Fibroblast of skin of scalp (primary cell): Measurements from ENCODE around the gene RABGAP1L.
"Not testable (repeated sequence)": the region's sequence is repeated elsewhere in the genome, so short reads cannot be mapped to it uniquely, and the experiment has no call there.

ENCODE experiments used
- DNase-seq: peaks from one replicate; pipeline ENCODE4 v3.0.0-alpha.2; 2013

Gene RABGAP1L

DNA sequence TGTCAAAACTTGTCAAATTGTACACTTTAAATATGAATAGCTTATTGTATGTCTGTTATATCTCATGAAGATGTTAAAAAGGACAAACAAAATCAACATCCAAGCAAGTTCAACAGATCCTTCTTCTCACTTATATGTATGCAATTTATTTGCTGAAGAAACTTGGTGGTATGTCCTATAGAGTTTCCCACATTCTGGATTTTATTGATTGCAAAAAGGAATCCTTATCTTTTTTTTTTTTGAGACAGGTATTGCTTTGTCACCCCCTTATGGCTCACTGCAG is 5.6 kb upstream of the RABGAP1L start:
- no peak for DNase-seq

DNA sequence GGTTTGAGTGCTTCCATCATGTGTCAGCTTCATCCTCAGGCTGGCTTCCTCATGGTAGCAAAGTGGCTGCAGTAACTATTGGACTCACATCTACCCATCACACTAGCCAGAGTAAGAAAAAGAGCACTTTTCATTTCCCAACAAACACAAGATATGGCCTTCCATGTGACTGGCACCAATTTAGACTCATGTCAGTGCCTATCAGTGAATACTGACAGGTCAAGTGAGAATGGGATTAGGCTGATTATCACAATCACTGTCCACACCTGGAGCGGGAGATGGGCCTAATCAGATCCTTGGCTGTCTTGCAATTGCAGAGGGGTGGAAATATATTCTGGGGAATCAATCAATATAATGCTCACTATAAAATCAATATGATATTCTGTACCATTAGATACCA is 2.9 kb upstream of the RABGAP1L start:
- DNase-seq = no peak

DNA sequence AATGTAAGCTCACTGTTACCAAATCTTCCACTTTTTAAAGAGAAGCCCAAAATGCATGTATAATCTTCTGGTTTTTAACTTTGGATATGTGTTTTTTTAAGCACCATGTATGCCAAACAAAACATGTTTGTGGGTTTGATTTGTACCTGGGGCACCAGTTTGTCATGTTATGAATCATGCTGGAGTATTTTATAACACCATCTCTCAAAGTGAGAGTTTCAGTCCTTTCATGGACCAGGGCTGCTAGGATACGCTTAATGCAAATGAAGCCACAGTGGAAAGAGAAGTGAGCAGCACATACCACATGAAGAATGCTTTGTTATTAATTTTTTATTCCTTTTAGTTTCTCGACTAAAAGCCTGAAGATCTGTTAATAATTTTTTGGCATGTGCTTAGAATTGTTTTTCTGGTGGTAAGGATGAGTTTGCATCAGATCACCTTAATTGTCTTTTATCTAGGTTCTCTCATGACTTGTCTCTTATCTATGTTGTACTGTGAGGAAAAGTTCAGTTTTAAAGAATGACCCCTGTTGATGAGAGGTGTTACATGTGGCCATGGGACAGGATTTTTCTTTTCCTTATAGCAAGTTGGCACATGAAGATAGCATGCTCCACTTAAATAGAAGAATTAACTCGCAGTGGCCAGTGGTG is 2.0 kb upstream of the RABGAP1L start:
- no peak for DNase-seq

DNA sequence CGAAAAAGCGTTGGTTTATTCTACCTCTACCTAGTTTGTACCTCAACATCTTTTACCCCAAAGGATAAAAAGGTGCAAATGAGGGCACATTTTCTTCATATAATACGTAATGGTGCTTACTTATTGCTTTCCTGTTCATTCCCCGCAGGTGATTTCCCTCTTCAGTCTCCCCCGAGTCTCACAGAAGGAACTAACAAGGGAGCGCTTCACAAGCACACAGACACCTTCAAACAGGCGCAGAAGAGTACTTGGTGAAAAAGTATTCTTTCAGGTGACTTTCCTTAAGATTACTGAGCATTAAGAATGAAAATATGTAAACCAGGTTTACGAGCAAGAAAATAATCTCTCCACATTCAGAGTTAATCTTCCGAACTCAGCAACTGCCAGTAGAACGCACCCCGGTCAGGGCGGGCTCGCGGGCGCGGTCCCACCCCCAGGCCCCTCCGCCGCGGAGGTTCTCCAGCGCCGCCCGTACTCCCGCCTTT is 511 bp upstream of the RABGAP1L start:
- no peak for DNase-seq

DNA sequence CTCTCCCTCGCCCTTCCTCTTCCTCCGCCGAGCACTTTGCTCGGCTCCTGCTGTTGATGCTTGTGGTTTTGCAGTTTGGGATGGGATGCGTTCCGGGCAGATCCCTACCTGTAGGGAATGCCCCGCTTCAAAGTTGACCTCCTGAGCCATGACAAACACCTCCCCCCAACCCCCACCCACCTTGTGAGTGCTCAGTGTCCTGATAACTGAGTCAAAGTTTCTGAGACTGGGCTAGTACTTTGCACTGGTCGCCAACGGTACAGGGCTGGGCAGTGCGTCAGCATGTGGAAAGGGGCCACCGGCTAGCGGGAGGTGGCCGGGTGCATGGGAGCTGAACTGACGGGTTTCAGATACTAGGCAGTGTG is 771 bp downstream of the RABGAP1L start:
- no peak for DNase-seq

DNA sequence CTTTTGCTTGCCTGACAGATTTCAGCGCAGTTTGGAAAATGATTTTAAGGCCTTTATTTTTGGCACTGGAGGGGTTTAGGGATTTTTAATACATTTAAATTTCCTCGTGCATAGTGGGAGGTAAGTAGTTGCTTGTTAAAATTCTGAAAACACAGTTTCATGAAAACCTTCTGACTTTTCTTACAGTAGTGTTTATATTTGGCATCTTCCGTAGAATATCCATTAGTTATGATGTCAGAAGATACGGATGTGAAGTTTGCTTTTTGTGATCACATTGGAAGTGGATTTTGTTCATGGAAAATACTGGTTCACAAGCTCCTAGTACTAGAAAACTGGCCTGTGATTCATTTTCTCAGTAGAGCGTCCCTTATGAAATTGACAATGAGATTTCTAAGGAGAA is 1.3 kb downstream of the RABGAP1L start:
- DNase-seq = no peak

DNA sequence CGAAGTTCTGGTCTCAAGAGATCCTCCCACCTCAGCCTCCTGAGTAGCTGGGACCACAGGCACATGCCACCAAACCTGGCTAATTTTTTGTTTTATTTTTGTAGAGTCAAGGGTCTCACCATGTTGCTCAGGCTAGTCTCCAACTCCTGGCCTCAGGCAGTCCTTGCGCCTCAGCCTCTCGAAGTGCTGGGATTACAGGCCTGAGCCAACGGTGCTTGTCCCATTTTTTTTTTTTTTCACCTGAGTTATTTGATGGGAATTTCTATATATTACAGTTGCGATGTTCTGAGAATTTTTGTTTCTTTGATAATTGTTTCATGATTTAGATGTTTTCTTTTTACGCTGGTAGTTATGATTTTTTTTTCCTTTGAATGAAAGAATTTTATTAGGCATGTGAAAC is 2.5 kb downstream of the RABGAP1L start:
- DNase-seq = no peak

DNA sequence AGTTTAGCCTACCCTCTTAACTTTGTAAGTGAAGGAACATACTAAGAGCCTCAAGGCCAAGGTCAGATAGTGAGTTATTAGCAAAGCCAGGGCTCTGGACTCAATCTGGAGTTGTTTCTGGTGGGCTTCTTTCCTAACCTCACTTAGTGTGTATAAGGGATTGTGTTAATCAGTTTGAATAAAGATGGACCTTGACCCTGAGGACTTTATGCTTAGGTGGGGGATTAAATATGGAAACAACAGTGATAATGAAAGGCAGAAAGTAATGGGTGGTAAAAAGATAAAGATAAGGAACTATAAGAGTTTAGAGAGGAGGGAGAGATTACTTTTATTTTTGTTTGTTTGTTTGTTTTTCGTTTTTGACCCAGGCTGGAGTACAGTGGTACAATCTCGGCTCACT is 5.5 kb downstream of the RABGAP1L start:
- no peak for DNase-seq

DNA sequence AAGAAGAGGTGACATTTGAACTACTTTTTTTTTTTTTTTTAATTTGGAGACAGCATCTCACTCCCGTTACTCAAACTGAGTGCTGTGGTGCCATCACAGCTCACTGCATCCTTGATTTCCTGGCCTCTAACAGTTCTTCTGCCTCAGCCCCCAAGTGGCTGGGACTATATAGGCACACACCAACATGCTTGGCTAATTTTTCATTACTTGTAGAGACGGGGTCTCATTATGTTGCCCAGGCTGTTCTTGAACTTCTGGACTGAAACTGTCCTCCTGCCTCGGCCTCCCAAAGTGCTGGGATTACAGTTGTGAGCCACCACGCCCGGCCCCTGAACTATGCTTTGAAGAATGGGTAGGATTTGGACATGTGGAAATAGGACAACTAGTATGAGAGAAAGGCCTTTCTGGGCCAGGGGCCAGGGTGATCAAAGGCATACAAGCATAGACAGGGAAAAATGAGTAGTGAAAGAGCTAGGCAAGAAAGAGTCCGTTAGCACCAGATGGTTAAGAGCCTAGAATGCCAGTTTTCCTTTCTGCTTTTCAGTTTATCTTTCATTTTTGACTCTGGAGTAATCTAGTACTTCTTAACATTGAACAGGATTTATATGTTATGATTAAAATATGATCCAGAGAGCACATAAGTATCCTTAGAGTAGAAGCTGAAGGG is 6.3 kb downstream of the RABGAP1L start:
- no peak for DNase-seq

DNA sequence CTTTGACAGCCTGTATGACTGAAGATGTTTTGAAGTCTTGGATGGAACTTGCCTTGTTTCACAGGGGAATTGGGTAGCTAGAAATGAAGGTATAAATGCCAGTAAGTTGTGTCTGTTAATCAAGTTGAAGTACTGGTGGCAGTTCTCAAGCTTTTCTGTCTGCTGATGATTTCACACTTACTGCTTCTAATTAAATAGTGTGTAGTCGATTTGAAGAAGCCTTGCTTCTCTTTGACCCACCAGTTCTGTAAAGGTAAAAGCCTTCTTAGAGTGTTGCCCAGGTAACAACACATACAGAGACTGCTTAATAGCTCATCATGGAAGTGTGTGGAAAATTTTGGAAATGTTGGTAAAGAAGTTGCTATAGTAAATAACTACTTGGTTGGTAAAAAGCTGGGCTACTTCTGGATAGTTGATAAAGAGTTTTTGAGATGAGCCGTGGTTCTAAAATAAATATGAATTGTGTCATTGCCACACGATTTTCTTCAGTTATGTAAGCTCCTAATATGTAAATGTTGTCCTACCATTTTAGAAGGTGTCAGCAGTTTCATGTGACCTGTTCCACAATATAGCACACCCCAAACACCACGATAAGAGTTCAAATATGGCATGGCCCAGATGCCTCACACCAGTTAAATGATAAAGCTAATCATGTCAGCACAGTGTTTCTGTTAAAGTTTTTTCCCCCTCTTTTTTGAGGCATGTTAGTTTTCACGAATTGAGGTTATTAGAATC is 7.4 kb downstream of the RABGAP1L start:
- no peak for DNase-seq

DNA sequence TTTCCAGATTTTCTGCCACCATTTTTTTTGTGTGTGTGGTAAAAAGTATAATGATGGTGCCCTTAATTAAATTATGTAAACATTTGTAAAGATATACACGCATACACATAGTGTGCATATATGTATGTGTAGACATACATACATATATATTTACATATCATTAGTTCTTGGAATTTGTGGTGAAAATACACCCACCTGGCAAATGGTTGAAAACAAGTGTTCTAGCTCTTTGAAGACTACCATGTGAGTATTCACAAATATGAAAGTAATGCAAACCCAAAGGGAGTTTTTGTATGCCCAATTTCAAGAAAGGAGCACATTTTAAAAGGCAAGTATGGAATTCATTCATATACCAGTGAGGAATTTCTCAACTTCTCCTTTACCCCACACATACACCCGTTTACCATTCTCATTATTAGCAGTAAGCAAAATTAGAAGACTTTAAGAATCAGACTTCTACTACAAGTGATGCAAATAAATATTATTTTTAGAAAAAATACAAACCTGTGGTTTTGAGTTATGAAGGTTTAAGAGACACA is 8.0 kb downstream of the RABGAP1L start:
- DNase-seq = no peak

DNA sequence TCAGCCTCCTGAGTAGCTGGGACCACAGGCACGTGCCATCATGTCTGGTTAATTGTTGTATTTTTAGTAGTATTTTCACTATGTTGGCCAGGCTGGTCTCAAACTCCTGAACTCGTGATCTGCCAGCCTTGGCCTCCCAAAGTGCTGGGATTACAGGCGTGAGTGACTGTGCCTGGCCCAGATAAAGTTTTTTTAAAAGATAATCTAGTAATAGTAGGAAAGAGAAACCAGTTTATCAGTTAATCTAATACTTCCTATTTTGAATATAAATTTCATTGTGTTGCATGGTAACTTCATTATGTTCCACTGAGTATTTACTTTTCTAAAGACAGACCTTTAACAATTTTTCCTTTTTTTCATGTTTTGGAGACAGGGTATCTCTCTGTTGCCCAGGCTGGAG is 10.0 kb downstream of the RABGAP1L start:
- DNase-seq = no peak

DNA sequence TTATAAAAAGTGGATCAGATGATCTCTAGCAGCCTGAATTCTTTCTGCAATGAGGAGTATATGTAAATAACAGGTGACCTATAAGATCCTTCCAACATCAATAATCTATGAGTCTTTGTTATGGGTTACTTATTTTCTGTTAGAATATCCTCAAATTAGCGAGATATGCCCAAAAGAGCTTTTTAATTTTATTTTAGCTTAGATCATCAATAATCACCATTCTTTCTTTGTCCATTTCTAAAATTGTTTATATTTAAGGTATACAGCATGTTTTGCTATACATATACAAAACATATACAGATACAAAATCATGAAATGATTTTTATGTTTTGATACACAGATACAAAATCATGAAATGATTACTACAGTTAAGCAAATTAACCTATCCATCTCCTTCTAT is 11.8 kb downstream of the RABGAP1L start:
- DNase-seq = no peak

DNA sequence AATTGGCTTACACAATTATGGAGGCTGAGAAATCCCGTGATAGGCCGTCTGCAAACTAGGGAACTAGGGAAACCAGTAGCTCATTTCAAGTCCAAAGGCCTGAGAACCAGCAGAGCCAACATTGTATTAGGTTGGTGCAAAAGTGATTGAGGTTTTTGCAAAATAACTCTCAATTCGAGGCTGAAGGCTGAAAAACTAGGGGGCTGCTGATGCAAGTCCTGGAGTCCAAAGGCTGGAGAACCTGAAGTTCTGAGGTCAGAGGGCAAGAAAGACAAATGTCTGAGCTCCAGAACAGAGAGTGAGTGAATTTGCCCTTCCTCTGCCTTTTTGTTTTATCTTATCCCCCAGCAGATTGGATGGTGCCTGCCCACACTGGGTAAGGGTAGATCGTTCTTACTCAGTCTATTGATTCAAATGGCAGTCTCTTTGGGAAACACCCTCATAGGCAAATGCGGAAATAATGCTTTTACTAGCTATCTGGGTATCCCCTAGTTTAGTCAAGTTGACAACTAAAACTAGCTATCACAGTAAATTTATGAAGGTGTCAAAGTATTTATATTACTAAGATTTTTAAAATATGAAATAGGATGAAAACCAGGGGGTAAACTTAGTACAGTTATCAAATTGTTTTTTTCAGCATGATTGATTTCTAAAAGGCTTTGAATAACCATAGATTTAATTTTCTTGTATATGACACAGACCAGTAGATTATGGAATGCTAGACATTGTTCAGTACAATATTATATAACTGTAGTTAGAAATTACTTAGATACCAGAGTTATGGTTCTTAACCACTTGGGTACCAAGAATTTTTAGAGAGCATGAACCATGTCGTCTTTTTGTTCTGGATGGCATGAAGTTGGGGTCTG is 15.4 kb downstream of the RABGAP1L start:
- no peak for DNase-seq

DNA sequence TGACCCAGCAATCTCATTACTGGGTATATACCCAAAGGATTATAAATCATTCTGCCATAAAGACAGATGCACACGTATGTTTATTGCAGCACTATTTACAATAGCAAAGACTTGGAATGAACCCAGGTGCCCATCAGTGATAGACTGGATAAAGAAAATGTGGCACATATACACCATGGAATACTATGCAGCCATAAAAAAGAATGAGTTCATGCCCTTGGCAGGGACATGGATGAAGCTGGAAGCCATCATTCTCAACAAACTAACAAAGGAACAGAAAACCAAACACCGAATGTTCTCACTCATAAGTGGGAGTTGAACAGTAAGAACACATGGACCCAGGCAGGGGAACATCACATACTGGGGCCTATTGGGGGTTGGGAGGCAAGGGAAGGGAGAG is 19.1 kb downstream of the RABGAP1L start:
- not testable (repeated sequence) for DNase-seq

DNA sequence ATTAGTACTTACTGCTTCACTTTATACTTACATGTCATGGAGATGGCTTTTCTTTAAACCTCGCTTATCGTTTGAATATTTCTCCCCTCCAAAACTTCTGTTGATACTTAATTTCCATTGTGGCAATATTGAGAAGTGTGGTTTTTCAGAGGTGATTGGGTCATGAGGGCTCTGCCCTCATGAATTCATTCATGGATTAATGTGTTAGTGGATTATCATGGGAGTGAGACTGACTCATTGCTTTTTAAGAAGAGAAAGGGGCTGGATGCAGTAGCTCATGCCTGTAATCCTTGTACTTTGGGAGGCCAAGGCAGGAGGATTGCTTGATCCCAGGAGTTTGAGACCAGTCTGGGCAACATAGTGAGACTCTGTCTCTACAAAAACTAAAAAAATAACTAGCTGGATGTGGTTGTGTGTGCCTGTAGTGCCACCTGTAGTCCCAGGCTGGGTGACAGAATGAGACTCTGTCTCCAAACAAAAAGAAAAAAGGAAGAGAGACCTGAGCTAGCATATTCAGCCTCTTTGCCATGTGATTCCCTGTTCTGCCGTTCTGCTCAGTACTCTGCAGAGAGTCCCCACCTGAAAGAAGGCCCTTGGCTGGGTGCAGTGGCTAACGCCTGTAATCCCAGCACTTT is 30.2 kb downstream of the RABGAP1L start:
- DNase-seq = no peak

DNA sequence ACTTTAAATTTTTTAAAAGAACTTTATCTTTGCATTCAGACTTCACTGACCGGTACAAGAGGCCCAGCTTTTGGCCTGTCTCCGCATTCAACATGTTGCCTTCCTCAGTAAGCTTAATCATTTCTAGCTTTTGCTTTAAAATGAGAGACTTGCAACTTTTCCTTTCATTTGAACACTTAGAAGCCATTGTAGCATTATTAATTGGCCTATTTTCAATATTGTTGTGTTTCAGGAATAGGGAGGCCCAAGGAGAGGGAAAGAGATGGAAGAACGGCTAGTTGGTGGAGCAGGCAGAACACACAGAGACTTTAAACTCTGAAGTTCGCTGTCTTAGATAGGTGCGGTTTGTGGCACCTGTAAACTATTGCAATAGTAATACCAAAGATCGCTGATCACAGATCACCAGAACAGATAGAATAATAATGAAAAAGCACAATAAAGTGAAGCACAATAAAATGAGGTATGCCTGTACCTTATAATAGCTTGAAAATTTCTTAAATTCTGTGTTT is 31.4 kb downstream of the RABGAP1L start:
- DNase-seq = no peak

DNA sequence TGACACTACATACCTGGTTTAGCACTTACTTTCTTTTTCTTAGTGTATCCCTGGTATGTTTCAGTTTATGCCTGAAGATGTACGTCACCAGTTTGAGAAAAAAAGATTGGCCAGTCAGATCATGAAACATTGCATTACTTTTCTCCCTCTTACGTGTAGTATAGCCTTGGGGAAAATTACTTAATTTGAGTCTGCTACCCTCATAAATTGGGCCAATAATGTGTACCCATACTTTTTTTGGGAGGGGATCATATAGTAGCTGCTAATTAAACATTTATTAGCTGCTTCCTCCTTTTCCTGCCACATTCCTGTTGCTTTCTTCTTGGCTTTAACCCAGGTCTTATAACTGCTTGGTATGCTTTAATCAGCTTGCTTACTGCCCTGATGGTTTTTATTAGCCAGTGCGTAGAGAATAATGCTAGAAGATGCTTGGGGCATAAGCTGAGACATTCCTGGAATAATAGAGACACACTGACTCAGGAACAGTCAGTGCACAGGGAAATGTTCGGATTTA is 32.1 kb downstream of the RABGAP1L start:
- DNase-seq = peak; percentile 82

DNA sequence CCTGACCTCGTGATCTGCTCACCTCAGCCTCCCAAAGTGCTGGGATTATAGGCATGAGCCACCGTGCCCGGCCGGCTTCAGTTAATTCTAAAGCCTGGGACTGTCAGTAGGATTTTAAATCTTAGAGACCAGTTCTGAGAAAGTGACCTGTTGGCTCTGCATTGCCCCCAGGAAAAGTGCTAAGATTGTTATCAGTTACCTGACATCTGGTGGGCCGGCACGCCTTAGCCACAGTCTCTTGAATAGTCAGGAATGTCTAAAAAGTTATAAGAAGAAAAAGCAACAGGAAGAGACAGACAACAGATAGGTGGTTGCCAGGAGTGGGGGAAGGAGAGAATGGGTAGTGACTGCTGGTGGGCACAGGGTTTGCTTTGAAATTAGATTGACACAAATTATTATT is 35.1 kb downstream of the RABGAP1L start:
- no peak for DNase-seq

DNA sequence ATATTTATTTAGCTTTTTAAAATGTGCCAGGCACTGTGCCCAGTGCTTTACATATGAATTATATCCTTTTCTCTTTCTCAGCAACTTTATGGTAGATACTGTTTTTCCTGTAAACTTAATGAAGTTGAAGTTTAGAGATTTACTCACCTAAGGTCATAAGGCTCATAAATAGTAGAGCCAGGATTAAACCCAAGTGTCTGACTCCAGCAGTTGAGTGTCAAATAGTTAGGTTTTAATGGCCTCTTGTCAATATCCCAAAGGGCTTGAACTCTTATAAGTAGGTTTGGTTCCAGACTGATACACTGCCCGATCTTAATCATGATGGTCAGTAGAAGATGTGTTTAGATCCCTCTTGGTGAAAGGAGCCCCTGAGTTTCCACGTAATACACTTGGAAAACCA is 37.8 kb downstream of the RABGAP1L start:
- no peak for DNase-seq

DNA sequence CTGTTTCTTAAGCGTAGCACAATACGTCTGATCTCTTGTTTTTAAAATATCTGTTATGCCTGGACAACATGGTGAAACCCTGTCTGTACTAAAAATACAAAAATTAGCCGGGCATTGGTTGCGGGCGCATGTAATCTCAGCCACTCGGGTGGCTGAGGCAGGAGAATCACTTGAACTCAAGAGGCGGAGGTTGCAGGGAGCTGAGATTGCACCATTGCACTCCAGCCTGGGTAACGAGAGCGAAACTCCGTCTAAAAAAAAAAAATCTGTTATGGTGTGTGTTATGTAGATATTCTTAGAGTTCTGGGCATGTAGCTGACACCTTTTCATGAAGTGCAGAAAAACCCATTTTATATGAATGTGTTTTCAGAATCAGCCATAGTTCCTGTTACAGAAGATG is 38.2 kb downstream of the RABGAP1L start:
- no peak for DNase-seq

DNA sequence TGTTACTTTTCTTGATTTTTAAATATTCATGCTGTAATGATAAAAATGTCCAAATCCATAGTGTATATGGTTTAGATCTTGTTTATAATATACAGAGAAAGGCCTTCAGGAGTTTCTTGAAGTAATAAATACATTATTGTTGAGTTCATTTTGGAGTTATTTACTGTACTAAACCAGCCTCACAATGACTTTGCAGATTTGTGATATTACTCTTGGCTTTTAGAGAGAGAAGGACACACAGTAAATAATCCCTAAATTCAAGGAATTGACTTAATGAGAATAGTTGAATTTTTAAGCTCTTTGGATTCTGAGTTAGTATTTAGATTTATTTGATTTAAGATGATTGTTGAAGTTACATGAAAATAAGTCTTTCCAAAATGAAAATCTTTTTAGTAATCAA is 38.9 kb downstream of the RABGAP1L start:
- DNase-seq = no peak
